Right lobe of liver (tissue), 4 donors: ENCODE results near the gene BACH2.

Source experiments
- POLR2A ChIP-seq: fragments of 450-650 bp; IDR thresholded peaks from one replicate; pipeline ENCODE4 v1.6.1; 2017; ENCODE audit warnings: antibody characterized with exemption, mild to moderate bottlenecking
- TF ChIP-seq, protein P1 (sequence below), 4 donors: fragments of 200-600 bp in 3 of 4; fragments of 450-650 bp in 1 of 4; IDR thresholded peaks; one replicate each; pipeline versions ENCODE4 v1.5.1 to v1.8.0; 2016 to 2022; ENCODE audit warnings: antibody characterized with exemption in 4 of 4, mild to moderate bottlenecking in 2 of 4
- donor health status: DM: no; HTN: no; CAD: no.
- donor health status: DM: no; HTN: no; CAD: no.
- donor health status: DM: no; HTN: yes; CAD: no.

- TF ChIP-seq, protein P1, sequence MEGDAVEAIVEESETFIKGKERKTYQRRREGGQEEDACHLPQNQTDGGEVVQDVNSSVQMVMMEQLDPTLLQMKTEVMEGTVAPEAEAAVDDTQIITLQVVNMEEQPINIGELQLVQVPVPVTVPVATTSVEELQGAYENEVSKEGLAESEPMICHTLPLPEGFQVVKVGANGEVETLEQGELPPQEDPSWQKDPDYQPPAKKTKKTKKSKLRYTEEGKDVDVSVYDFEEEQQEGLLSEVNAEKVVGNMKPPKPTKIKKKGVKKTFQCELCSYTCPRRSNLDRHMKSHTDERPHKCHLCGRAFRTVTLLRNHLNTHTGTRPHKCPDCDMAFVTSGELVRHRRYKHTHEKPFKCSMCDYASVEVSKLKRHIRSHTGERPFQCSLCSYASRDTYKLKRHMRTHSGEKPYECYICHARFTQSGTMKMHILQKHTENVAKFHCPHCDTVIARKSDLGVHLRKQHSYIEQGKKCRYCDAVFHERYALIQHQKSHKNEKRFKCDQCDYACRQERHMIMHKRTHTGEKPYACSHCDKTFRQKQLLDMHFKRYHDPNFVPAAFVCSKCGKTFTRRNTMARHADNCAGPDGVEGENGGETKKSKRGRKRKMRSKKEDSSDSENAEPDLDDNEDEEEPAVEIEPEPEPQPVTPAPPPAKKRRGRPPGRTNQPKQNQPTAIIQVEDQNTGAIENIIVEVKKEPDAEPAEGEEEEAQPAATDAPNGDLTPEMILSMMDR (IDR thresholded peaks at IDR 0.05), result no peak
- no peak for TF ChIP-seq POLR2A
These were observed 33.0 kb downstream of the BACH2 start for GRCh38 chr6:90263633-90264032.
